ENCODE measurements around the gene TMEM187.
A peak's percentile ranks its signal among the peaks of the same experiment; 100 is the strongest.

TMEM187 gene

DNA sequence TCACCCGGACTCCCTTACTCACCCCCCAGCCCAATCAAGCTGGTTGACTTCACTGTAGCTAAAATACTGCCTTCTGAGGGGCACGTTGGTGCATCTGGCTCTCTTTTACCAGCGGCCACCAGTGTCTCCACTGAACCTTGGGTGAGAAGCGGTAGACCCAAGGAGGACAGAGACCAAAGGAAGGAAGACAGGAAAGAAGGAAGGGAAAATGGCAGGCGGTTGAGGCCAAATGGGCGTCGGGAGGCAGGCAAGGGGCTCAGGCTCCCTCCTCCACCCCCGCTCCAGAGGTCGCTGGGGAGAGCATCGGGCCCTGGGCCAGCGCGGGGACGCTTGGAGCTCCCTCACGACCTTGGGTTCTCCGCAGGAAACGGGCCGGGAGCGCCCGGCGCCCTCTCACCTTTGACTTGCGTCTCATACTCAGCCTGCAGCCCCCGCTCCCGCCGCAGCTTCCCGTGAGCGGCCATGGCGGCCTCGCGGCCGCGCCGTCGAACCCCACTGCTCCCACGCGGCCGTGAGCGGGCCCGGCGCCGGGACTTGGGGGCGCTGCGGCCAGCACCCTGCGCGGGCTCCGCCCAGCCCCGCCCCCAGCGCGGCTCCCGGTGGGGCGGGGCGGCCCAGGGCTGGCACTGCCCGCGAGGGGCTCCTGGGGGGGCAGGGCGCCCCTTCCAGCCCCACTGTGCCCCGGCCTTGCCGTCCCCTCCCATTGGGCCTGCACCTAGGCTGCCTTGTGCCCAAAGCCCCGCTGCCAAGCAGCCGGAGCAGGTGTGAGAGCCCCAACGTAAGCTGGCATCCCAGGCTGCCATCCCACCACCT lies 46.6 kb upstream of the TMEM187 start, which contains the start of gene ARHGAP4:
ARHGAP4 (minus strand) TSS at position 526 of the 813 bp plus-strand sequence; CDS start at position 464, 62 bp downstream.
- peaks cover 45 to 84% of the 10 kb centered on the region in 2 experiments for H3K4me1 ChIP-seq (ENCODE audit: control insufficient read depth in 1 of 2, insufficient read depth in 1 of 2, low read depth in 1 of 2, low read length in 1 of 2)

DNA sequence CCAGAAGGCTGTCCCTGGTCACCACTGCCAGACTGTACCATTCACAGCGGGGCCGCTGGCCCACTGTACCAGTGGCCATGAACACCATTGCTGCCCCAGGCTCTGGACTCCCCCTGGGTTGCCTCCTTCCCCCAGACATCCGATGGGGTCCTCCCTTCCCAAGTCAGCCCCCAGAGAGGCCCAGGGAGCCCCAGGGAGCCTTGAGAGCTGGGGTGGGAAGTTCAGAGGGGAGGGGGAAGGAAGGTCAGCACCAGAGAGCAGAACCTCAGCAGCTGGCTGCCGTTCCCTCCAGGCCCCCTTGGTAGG lies 46.0 kb upstream of the TMEM187 start:
- peaks cover 40 to 79% of the 10 kb centered on the region in 2 experiments for H3K4me1 ChIP-seq (ENCODE audit: control insufficient read depth in 1 of 2, insufficient read depth in 1 of 2, low read depth in 1 of 2, low read length in 1 of 2)
- H3K36me3 ChIP-seq: peaks cover 12% of the 10 kb centered on the region
- no peaks in the 10 kb centered on the region for H3K9me3 ChIP-seq
- peak overlapping the region; percentile 69 to 98 for H3K4me3 ChIP-seq (ENCODE audit: low read depth in 1 of 2, low read length in 1 of 2)
- H3K27me3 ChIP-seq: no peaks in the 10 kb centered on the region
- TF ChIP-seq, protein P1, sequence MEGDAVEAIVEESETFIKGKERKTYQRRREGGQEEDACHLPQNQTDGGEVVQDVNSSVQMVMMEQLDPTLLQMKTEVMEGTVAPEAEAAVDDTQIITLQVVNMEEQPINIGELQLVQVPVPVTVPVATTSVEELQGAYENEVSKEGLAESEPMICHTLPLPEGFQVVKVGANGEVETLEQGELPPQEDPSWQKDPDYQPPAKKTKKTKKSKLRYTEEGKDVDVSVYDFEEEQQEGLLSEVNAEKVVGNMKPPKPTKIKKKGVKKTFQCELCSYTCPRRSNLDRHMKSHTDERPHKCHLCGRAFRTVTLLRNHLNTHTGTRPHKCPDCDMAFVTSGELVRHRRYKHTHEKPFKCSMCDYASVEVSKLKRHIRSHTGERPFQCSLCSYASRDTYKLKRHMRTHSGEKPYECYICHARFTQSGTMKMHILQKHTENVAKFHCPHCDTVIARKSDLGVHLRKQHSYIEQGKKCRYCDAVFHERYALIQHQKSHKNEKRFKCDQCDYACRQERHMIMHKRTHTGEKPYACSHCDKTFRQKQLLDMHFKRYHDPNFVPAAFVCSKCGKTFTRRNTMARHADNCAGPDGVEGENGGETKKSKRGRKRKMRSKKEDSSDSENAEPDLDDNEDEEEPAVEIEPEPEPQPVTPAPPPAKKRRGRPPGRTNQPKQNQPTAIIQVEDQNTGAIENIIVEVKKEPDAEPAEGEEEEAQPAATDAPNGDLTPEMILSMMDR (IDR thresholded peaks at IDR 0.05): no peak
- peak overlapping the region; percentile 100 for H3K27ac ChIP-seq

More for the DNA sequence above, 46.6 kb upstream of the TMEM187 start, which contains the start of gene ARHGAP4:
- Histone ChIP-seq H3K36me3 (peaks cover 17% of the 10 kb centered on the region), H3K27me3 (no peaks in the 10 kb centered on the region), H3K4me3 (ENCODE audit: low read depth in 1 of 2, low read length in 1 of 2) (peak within 1 kb of the TSS; percentile 69 to 98), H3K27ac (peak within 1 kb of the TSS; percentile 100), H3K9me3 (no peaks in the 10 kb centered on the region)
- TF ChIP-seq, protein P1 (IDR thresholded peaks at IDR 0.05): no peak

DNA sequence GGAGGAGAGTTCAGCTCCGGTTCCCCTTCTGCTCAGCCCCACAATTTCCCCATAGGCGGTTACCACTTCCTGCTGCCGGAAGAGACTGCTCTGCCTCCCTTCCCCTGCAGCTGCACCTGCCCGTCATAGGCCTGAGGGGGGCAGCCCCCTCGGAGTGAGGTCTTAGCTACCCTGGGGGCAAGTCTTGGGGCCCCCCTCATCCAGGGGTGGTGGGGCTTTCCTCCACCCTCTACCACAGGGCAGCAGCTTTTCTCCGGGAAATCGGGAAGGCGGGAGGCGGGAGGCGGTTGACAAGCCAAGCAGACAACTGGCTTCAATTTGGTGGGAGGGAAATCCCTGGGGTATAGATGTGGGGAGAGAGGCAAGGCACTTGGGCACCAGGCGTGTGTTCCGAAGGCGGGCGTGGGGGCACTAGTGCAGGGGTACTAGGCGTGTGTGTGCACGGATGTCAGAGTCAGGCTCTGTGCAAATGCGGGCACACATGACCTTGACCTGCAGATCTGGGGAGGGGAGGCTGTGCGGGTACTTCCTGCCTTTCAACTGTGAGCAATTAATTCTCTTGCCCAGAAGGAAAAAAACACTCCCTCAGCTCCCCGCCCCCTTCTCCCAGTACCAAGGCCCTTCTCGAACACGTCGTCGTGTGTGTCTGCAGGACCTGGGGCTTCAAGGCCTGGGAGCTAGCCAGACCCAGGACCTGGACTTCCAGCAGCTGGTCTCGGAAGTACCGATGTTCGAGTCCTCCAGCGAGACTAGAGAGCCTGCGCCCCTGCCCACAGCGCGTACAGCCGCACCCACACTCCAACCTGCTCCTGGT lies 45.5 kb upstream of the TMEM187 start:
- Histone ChIP-seq H3K4me3 (ENCODE audit: low read depth in 1 of 2, low read length in 1 of 2) (peak overlapping the region; percentile 69 to 98), H3K36me3 (peaks cover 17% of the 10 kb centered on the region), H3K27ac (peak overlapping the region; percentile 100), H3K27me3 (no peaks in the 10 kb centered on the region), H3K4me1 (ENCODE audit: control insufficient read depth in 1 of 2, insufficient read depth in 1 of 2, low read depth in 1 of 2, low read length in 1 of 2) (peaks cover 35 to 73% of the 10 kb centered on the region in 2 experiments), H3K9me3 (no peaks in the 10 kb centered on the region)
- TF ChIP-seq, protein P1 (IDR thresholded peaks at IDR 0.05): peak; percentile 38

DNA sequence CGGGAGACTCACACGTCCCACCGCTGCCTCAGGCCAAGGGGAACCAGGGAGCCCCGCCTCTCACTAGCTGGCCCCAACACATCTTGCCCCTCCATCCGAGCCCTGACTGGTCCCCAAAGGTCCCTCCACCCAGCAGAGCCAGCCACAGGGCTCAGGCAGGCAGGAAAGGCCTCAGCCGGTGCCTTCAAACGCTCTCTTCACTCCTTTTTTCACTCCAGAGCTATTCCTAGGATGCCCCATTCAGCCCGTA lies 45.0 kb upstream of the TMEM187 start:
- peaks cover 18% of the 10 kb centered on the region for H3K36me3 ChIP-seq
- peak overlapping the region; percentile 69 to 98 for H3K4me3 ChIP-seq (ENCODE audit: low read depth in 1 of 2, low read length in 1 of 2)
- TF ChIP-seq, protein P1 (IDR thresholded peaks at IDR 0.05): no peak
- no peaks in the 10 kb centered on the region for H3K9me3 ChIP-seq
- peak overlapping the region; percentile 100 for H3K27ac ChIP-seq
- H3K4me1 ChIP-seq (ENCODE audit: control insufficient read depth in 1 of 2, insufficient read depth in 1 of 2, low read depth in 1 of 2, low read length in 1 of 2): peaks cover 29 to 68% of the 10 kb centered on the region in 2 experiments
- H3K27me3 ChIP-seq: no peaks in the 10 kb centered on the region

DNA sequence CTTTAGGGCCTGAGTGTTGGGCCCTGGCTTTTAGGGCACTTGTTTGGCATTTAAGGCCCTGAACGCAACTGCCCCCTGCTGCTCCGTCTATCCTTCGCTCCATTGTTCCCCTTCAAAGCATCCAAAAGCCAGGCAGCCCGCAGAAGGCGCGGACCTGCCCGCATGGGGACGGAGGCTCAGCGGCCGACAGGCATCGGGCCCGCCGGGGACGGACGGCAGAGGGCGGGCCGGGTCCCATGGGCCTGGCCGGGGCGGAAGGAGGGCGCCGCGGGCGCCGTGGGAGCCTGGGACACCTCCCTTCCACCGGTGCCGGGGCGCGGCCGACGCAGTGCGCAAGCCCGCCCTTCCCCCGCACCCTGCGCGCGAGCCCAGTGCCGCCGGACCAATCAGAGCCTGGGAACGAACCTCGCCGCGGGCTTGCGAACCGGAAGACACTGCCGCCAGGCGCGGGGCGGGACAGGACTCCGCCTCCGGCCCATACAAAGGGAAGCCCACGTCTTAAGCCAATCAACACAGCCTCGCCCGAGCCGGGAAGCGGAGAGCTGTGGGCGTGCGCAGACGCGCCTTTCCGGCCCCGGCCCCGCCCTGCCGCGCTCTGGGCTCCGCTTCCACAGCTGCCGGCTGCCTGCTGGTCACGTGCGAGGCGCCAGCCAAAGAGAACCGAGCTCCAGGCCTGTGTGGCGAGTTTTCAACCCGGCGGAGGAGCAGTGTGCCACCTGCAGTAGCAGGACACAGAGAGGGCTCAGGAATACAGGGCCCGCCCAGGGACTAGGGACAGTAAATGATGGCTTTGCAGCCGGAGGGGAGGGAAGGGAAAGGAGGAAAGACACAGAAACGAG lies 44.4 kb upstream of the TMEM187 start:
- Histone ChIP-seq H3K4me3 (ENCODE audit: low read depth in 1 of 2, low read length in 1 of 2) (peak overlapping the region; percentile 69 to 98), H3K9me3 (no peaks in the 10 kb centered on the region), H3K36me3 (peaks cover 18% of the 10 kb centered on the region), H3K27ac (peak overlapping the region; percentile 100), H3K4me1 (ENCODE audit: control insufficient read depth in 1 of 2, insufficient read depth in 1 of 2, low read depth in 1 of 2, low read length in 1 of 2) (peaks cover 24 to 62% of the 10 kb centered on the region in 2 experiments), H3K27me3 (no peaks in the 10 kb centered on the region)
- TF ChIP-seq, protein P1 (IDR thresholded peaks at IDR 0.05): peak; percentile 33
